ENCODE measurements around the gene SDCCAG8.
A peak's percentile ranks its signal among the peaks of the same experiment; 100 is the strongest.

GRCh38 chr1:243542739-243543415 is 287.0 kb downstream of the SDCCAG8 start:
- TF ChIP-seq REST (IDR thresholded peaks at IDR 0.05; ENCODE audit: unreplicated experiment) = no peak
- TF ChIP-seq EZH2phosphoT487 (IDR thresholded peaks at IDR 0.05; ENCODE audit: unreplicated experiment) = no peak
- TF ChIP-seq POLR2AphosphoS5 (IDR thresholded peaks at IDR 0.05; ENCODE audit: low read depth) = no peak
- peak in 1 of 2 experiments; percentile 24; a peak in 2 of 4 replicates for TF ChIP-seq CTCF (conservative IDR thresholded peaks at IDR 0.05; ENCODE audit: low read depth in 2 of 2)
- no peak for TF ChIP-seq CREB1 (CRISPR knock-in tag; IDR thresholded peaks at IDR 0.05; ENCODE audit: low read depth)
- TF ChIP-seq EZH2 (IDR thresholded peaks at IDR 0.05; ENCODE audit: low read depth, unreplicated experiment) = no peak
- no peak for TF ChIP-seq ETS1 (IDR thresholded peaks at IDR 0.05)
- TF ChIP-seq ZNF114 (CRISPR knock-in tag; IDR thresholded peaks at IDR 0.05) = no peak
- no peak for TF ChIP-seq NANOG (IDR thresholded peaks at IDR 0.05; ENCODE audit: borderline replicate concordance)

Measured in GM23338 (cell line).